GM23248 (cell line): Measurements from ENCODE around the gene FGF4. TPM values are rescaled to one million over a fixed set of nuclear protein-coding genes. Genes with fewer than 3 reads are reported as not detected.

ENCODE experiments used
- DNase-seq: peaks from one replicate; pipeline ENCODE4 v3.0.0-alpha.2; 2015
- H2AFZ ChIP-seq: fragments of 200-600 bp; sonication (generic); 2 replicates; pipeline ENCODE4 v1.6.1; 2016; ENCODE audit warnings: antibody characterized with exemption
- H3F3A ChIP-seq: fragments of 200-600 bp; sonication (generic); 2 replicates; pipeline ENCODE4 v1.6.1; 2016; ENCODE audit warnings: mild to moderate bottlenecking, antibody characterized with exemption, mixed run types; ENCODE audit not compliant: insufficient read depth
- H3K27ac ChIP-seq: fragments of 200-600 bp; sonication (generic); 2 replicates; pipeline ENCODE4 v1.5.1; 2016; ENCODE audit warnings: mild to moderate bottlenecking
- H3K27me3 ChIP-seq: fragments of 200-600 bp; sonication (generic); replicated peaks from 2 replicates; pipeline ENCODE4 v1.6.1; 2016; ENCODE audit warnings: mild to moderate bottlenecking; ENCODE audit not compliant: insufficient read depth
- H3K36me3 ChIP-seq: fragments of 200-600 bp; sonication (generic); 2 replicates; pipeline ENCODE4 v1.6.1; 2016; ENCODE audit warnings: low read depth, mild to moderate bottlenecking
- H3K4me1 ChIP-seq: fragments of 200-600 bp; sonication (generic); 2 replicates; pipeline ENCODE4 v1.6.1; 2016; ENCODE audit warnings: mild to moderate bottlenecking; ENCODE audit not compliant: insufficient read depth
- H3K4me2 ChIP-seq: fragments of 200-600 bp; sonication (generic); one replicate; pipeline ENCODE4 v1.6.1; 2016; ENCODE audit warnings: mild to moderate bottlenecking; ENCODE audit not compliant: unreplicated experiment
- H3K4me3 ChIP-seq: fragments of 200-600 bp; sonication (generic); 2 replicates; pipeline ENCODE4 v1.5.1; 2016; ENCODE audit warnings: mild to moderate bottlenecking
- H3K79me2 ChIP-seq: fragments of 200-600 bp; sonication (generic); 2 replicates; pipeline ENCODE4 v1.6.1; 2016; ENCODE audit warnings: mild to moderate bottlenecking; ENCODE audit not compliant: insufficient read depth
- H3K9ac ChIP-seq: fragments of 200-600 bp; sonication (generic); 2 replicates; pipeline ENCODE4 v1.6.1; 2016; ENCODE audit warnings: mild to moderate bottlenecking
- H3K9me2 ChIP-seq: fragments of 200-600 bp; sonication (generic); 2 replicates; pipeline ENCODE4 v1.6.1; 2016; ENCODE audit warnings: mixed run types, mild to moderate bottlenecking, moderate library complexity; ENCODE audit not compliant: insufficient read depth
- H3K9me3 ChIP-seq: fragments of 200-600 bp; sonication (generic); one replicate; pipeline ENCODE4 v1.6.1; 2017; ENCODE audit warnings: low read depth
- H4K20me1 ChIP-seq: fragments of 200-600 bp; sonication (generic); 2 replicates; pipeline ENCODE4 v1.6.0; 2016; ENCODE audit not compliant: insufficient read depth
- EZH2 ChIP-seq: fragments of 200-600 bp; sonication (generic); IDR thresholded peaks from 2 replicates; pipeline ENCODE4 v1.6.1; 2018; ENCODE audit warnings: antibody characterized with exemption, mild to moderate bottlenecking; ENCODE audit not compliant: insufficient read depth, poor library complexity, severe bottlenecking
- EZH2phosphoT487 ChIP-seq: fragments of 200-600 bp; sonication (generic); IDR thresholded peaks from 2 replicates; pipeline ENCODE4 v1.6.1; 2018; ENCODE audit warnings: antibody characterized with exemption, moderate library complexity, mild to moderate bottlenecking, low read depth; ENCODE audit not compliant: insufficient read depth
- WGBS, 2 experiments: methylation state at CpG; one replicate each; pipeline ENCODE4 v1.1.6; 2015 to 2017; ENCODE audit warnings: low lambda C conversion rate in 2 of 2, low coverage in 1 of 2; ENCODE audit errors: missing lambda C conversion rate in 2 of 2; 5-methylcytosine and 5-hydroxymethylcytosine counted together
- in situ Hi-C: fragments of 300-500 bp; cut with MboI; formaldehyde crosslinking; loops from 2 replicates; pipeline ENCODE4 v1.15.0; 2020
- polyA plus RNA-seq: library from polyadenylated mRNA; unstranded; fragments of >200 nt; fragmentation: Nextera tagmentation; extraction: Ambion mirVana; gene quantifications from 2 replicates; pipeline ENCODE4 v1.2.1, GENCODE V29; 2016
- total RNA-seq: library from RNA; depleted of rRNA; stranded (reverse); fragments of >200 nt; shearing (Covaris generic); gene quantifications from 2 replicates; pipeline ENCODE4 v1.2.3, GENCODE V29; 2014

The FGF4 gene
- total and polyA plus RNA-seq, 2 experiments from 2014 or later, result not detected

DNA sequence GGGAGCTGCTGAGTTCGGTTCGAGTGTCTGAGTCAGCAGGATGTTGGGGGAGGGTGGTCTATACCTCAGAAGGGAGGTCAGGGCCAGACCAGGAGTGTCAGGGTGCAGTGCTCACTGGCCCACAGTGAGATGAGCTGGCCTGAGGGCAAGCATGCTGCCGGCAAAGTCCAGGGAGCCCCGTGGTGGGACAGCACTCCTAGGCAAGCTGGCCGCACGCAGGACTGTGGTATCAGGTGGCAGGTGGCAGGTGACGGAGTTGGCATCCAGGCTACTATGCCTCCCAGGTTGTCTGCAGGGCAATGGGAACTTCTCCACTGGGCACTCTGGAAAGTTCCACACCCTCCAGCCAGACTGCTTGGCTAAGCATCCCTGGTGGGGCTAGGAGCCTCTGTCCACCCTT is 39.3 kb upstream of the FGF4 start:
- DNase-seq, result no peak
- Histone ChIP-seq H3K27me3 (peaks cover 32% of the 10 kb centered on the region), H4K20me1 (no peaks in the 10 kb centered on the region), H2AFZ (no peak overlapping the region), H3K79me2 (no peaks in the 10 kb centered on the region), H3K9me2 (no peaks in the 10 kb centered on the region), H3K9me3 (no peaks in the 10 kb centered on the region), H3K27ac (no peak overlapping the region), H3K4me2 (no peak overlapping the region), H3K4me1 (no peaks in the 10 kb centered on the region), H3F3A (no peaks in the 10 kb centered on the region), H3K36me3 (no peaks in the 10 kb centered on the region), H3K4me3 (no peak overlapping the region), H3K9ac (no peak overlapping the region)
- 55 to 64% methylated on average over 7 of the region's 7 CpGs for WGBS, 2 experiments
- in situ Hi-C loops, result no loop called here
- TF ChIP-seq EZH2phosphoT487 (no peak), EZH2 (no peak)

DNA sequence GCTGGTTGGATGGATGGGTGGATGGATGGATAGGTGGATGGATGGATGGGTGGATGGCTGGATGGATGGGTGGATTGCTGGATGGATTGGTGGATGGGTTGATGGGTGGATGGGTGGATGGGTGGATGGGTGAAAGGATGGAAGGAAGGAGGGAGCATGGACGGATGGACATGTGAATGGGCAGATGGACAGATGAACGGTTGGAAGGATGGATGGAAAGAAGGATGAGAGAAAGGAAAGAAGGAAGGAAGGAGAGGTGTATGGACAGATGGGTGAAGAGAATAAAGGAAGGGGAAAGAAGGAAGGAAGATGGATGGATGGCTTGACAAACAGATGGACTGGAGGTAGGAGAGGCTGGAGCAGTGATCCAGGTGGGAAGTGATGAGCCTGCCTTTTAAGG is 38.7 kb upstream of the FGF4 start:
- Histone ChIP-seq H3K36me3 (no peaks in the 10 kb centered on the region), H3K9me2 (no peaks in the 10 kb centered on the region), H3K9me3 (no peaks in the 10 kb centered on the region), H3K9ac (no peak overlapping the region), H3F3A (no peaks in the 10 kb centered on the region), H3K79me2 (no peaks in the 10 kb centered on the region), H3K4me2 (no peak overlapping the region), H3K27me3 (peaks cover 34% of the 10 kb centered on the region), H4K20me1 (no peaks in the 10 kb centered on the region), H3K4me3 (no peak overlapping the region), H3K4me1 (no peaks in the 10 kb centered on the region), H3K27ac (no peak overlapping the region), H2AFZ (no peak overlapping the region)
- 51 to 62% methylated on average over 2 of the region's 2 CpGs for WGBS, 2 experiments
- TF ChIP-seq EZH2phosphoT487, result no peak
- TF ChIP-seq EZH2, result no peak
- no peak for DNase-seq
- in situ Hi-C loops, result no loop called here

DNA sequence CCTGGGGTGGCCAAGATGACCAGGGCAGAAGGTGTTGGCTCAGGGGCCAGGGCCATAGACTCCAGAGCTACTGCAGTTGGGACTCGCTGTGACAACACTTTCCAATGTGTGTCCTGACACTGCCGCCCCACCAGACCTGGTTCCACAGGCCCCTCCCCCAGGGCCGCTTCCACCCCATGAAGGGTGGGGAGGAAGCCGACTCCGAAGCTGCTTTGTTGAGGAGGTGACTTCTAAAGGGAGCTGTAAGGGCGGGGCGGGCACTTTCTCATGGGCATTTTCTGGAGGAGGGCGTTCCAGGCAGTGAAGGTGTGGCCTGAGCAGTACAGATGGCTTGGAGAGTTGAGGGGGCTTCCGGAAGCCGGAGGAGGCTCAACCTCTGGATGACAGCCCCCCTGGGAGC is 37.8 kb upstream of the FGF4 start:
- Histone ChIP-seq H3K4me2 (no peak overlapping the region), H3K27me3 (peaks cover 40% of the 10 kb centered on the region), H3K4me1 (no peaks in the 10 kb centered on the region), H3K79me2 (no peaks in the 10 kb centered on the region), H3K36me3 (no peaks in the 10 kb centered on the region), H3K9ac (no peak overlapping the region), H3K9me2 (no peaks in the 10 kb centered on the region), H3F3A (no peaks in the 10 kb centered on the region), H3K27ac (no peak overlapping the region), H3K9me3 (no peaks in the 10 kb centered on the region), H3K4me3 (no peak overlapping the region), H2AFZ (no peak overlapping the region), H4K20me1 (no peaks in the 10 kb centered on the region)
- WGBS, 2 experiments, result 64 to 84% methylated on average over 8 to 10 of the region's 10 CpGs
- no peak for TF ChIP-seq EZH2phosphoT487
- no peak for TF ChIP-seq EZH2
- in situ Hi-C loops, result no loop called here
- no peak for DNase-seq

DNA sequence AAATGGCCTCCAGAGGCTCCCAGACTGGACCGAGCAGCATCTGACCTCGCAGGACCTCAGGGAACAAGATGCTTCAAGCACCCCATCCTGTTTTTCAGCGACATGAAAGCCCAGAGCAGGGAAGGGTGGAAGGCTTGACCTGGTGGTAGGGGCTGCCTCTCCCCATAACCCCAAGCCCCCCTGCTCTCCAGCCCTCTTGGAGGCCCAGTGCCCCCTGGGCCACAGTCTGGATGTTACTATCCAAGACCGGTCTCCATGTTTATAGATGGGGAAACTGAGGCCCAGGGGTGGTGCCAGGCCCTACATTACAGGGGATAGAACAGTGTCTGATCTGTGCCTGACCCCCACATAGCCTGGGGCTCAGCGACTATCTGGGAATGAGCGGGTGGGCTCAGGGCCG is 37.1 kb upstream of the FGF4 start:
- Histone ChIP-seq H3K36me3 (no peaks in the 10 kb centered on the region), H3K9ac (no peak overlapping the region), H3K4me2 (no peak overlapping the region), H3K4me3 (no peak overlapping the region), H3K9me2 (no peaks in the 10 kb centered on the region), H3F3A (no peaks in the 10 kb centered on the region), H3K27ac (no peak overlapping the region), H3K9me3 (no peaks in the 10 kb centered on the region), H3K27me3 (peaks cover 35% of the 10 kb centered on the region), H2AFZ (no peak overlapping the region), H3K4me1 (no peaks in the 10 kb centered on the region), H3K79me2 (no peaks in the 10 kb centered on the region), H4K20me1 (no peaks in the 10 kb centered on the region)
- no peak for TF ChIP-seq EZH2
- TF ChIP-seq EZH2phosphoT487, result no peak
- WGBS, 2 experiments, result 51 to 66% methylated on average over 7 of the region's 7 CpGs
- in situ Hi-C loops, result no loop called here
- no peak for DNase-seq

DNA sequence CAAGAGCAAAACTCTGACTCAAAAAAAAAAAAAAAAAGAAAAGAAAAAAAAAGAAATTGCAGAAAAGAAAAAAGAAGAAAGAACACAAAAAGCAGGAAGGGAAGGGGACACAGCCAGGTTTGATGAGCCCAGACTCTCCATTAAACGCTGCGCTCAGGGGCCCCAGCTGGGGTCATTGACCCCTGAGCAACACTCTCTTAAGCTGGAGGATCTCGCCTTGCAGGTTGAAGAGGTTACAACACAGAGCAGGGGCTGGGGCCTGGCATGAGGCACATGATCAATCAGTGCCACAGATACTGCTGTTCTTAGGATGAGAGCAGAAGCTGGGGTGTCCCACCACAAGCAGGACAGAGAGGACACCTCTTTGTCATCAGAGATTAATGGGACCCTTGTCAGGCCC is 36.3 kb upstream of the FGF4 start:
- H3K36me3 ChIP-seq, result no peaks in the 10 kb centered on the region
- DNase-seq, result no peak
- H3K4me2 ChIP-seq, result no peak overlapping the region
- no peak overlapping the region for H3K4me3 ChIP-seq
- H3F3A ChIP-seq, result no peaks in the 10 kb centered on the region
- peaks cover 28% of the 10 kb centered on the region for H3K27me3 ChIP-seq
- H3K27ac ChIP-seq, result no peak overlapping the region
- no peaks in the 10 kb centered on the region for H4K20me1 ChIP-seq
- no peaks in the 10 kb centered on the region for H3K79me2 ChIP-seq
- in situ Hi-C loops, result no loop called here
- no peak overlapping the region for H3K9ac ChIP-seq
- H3K9me2 ChIP-seq, result no peaks in the 10 kb centered on the region
- H3K9me3 ChIP-seq, result no peaks in the 10 kb centered on the region
- H3K4me1 ChIP-seq, result no peaks in the 10 kb centered on the region
- H2AFZ ChIP-seq, result no peak overlapping the region
- 5 to 20% methylated on average over 3 of the region's 3 CpGs for WGBS, 2 experiments
- TF ChIP-seq EZH2 (no peak), EZH2phosphoT487 (no peak)
